NCI-H2227 (cell line): ENCODE measurements around the gene KRT79.
A peak's percentile ranks its signal among the peaks of the same experiment; 100 is the strongest.

ENCODE experiments used
- DNase-seq: peaks from one replicate; lab custom pipeline; 2025; ENCODE audit not compliant: unreplicated experiment; lab: John Stamatoyannopoulos, UW

Gene KRT79

DNA sequence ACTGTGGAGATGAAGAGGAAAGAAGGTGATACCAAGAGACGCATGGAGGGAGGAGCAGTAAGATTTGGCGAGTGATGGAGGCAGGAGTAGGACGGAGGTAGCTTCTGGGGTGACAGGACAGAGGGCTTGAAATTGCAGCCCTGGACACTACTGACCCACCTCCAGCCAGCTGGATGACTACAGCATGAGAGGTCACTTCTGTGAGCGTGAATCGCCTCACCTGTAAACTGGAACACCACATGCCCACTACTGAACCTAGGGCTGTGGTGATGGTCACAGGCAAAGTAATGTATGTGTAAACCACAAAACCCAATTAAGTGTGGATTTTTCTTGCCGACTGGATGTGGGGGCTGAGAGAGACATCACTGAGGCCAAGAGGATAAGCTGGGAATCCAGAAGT, 13.6 kb downstream of the KRT79 start:
- DNase-seq: no peak

DNA sequence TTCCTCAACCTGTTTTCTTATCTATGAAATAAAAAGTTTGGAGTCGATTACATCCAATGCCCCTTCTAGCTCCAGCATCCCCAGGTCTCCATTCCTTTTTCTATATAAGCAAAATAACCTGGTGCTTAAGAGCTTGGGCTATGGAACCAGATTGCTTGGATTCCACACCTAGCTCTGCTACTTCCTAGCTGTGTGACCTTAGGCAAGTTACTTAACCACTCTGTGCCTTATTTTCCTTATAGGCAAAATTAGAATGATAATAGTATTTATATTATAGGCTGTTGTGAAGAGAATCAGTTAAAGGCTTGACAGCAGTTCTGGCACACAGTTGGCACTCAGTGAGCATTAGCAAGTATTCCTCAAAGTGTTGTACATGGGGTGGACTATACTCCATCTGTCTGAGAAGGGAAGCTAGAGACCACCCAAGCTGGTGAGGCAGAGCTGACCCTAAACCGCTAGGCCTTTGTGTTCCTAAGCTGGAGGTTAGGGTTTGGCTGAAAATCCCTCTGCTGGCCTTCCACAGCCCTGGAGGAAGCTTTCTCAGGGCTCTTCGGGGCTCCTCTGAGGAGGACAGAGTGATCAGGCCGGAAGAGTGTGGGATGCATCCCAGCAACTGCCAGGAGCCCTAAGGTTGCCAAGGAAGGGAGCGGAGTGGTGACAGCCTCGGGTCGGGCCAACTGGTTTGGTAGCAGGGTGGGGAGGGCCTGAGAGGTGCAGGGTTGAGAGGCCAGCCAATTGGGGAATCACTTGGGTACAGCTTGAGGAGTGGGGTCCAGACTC, 14.2 kb downstream of the KRT79 start:
- DNase-seq: no peak

DNA sequence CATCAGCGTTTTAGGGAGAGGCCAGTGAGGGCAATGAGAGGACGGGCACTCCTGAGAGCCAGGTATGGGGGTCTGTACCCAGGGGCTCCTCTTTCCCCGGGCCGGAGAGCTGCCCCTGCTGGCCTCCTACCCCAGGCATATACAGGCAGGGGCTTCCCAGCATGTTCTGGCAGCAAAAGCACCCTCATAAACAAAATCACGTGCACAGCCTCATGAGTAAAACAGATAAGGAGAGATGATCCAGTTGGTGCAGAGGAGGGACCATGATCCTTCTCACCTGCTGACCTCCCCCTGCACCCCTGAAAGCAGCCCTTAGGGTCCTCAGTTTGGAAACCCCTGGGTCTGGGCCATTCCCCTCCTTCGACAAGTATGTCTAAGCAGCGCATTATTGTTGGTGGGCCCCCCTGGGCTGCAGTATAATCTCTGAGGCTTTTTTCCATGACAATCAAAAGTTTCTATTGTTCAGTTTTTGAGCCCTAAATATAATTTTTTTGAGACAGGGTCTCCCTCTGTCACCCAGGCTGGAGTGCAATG, 15.2 kb downstream of the KRT79 start:
- no peak for DNase-seq

DNA sequence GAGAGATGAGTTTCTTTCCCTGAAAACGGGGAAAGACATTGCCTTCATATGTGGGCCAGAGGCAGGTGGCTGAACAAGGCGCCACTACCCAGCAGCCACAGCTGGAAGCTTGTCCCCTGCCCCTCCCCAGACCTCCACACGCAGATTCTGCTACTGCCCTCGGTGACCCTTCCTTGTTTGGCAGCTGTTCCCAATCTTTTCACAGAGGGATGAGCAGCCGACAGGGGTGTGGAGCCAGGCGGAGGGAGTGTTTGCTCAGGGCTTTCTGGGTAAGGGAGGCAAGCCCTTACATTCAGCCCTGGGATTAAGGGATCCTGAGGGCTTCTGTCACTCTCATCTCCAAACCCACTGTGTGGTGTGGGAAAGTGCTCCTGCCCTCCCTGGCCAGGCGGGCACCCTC, 15.7 kb downstream of the KRT79 start:
- DNase-seq: peak; percentile 60

DNA sequence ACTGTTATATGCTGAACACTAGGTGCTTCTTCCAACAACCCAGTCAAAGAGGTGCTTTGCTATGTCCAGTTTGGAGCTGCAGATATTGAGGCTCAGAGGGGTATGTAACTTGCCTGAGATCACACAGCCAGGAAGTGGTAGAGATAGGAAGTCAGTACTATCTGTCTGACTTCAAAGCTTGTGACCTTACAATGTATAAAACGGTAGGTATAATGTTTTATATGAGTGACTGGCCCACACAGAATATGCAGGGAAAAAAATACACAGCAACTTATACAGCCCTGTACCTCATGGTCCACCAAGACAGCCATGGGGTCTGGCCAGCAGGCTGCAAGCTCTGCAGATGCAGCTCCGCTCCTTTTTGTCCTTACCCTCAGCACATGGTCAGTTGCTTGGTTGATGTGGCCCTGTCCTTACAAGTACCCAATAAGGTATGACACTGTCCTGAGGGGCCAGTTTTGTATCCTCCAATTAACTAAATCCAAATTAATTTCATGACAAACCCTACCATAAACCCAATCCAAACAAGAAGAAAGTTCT, 16.3 kb downstream of the KRT79 start:
- no peak for DNase-seq

DNA sequence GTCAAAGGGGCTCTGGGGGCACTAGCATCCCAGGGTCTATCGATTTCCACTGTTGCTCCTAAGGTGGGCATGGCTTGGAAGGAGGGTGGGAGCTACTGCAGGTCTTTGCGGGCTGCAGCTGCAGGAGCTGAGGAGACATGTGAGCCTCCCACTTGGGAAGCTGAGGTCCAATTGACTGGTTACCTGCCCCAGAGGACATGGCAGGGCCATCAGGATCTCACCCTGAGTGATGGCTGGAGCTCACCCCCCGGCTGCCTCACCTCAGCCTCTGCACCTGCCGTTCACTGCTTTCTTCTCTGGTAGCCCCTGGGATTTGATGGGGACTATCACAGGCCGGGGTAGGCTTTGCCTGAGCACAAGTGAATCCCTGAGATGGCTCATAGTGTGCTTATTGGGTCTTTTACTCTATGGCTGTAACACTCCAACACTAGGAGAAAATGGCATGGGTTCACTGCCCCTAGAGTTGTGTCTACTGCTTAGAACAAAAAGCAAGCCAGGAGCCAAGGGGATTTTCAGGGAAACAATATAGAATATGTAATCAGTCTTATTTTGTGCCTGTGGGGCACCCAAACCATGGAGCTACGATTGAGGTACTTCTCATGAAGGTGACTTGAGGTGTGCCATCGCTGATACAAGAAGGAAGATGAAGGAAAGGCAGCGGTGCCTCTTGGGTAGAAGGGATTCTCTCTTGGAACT, 17.0 kb downstream of the KRT79 start:
- DNase-seq: no peak

DNA sequence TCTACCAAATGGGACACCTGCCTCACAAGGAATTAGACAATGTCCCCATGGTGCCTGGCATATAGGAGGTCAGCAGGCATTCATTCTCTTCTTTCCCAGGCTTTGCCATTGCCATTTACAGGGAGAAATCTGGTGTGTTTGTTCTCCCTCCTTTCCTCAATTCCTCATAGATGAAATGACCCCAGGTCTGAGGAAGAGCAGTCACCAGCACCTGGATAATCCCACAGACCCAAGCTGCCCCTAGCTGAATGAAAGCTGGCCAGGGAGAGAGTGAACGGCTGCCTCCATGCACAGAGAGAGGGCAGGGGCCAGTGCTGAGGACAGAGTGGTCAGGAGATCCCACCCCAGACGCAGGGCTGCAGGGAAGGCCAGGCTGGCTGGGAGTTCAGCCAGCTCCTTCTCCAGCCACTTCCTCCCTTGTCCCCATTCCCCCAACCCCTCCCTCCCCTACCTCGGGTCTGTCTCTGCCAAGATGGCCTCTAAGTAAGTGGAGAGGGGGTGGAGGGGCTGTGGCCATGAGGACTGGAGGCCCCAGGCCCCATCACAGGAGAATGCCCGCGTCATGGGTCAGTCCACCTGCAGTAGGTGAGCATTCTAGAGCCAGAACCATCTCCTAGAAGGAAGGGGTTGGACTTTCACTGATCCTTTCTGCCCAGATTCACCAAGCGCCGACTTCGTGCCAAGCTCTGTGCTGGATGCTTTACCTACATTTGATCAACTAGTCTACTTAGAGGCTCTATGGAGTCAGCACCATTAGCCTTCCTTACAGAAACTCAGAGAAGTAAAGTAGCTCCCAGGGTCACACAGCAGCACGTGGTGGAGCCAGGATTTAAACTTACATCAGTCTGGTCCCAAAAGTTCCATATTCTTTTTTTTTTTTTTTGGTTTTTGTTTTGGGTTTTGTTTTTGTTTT, 18.2 kb downstream of the KRT79 start:
- DNase-seq: no peak

DNA sequence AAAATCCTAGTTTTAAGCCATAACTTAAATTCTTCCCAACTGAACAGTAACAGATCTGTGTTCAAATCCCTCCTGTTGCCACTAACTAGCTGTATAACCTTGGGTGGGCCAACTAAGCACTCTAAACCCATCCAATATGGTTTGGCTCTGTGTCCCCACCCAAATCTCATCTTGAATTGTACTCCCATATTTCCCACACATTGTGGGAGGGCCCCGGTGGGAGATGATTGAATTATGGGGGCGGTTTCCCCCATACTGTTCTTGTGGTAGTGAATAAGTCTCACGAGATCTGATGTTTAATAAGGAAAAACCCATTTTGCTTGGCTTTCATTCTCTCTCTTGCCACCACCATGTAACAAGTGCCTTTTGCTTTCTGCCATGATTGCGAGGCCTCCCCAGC, 18.9 kb downstream of the KRT79 start:
- no peak for DNase-seq

DNA sequence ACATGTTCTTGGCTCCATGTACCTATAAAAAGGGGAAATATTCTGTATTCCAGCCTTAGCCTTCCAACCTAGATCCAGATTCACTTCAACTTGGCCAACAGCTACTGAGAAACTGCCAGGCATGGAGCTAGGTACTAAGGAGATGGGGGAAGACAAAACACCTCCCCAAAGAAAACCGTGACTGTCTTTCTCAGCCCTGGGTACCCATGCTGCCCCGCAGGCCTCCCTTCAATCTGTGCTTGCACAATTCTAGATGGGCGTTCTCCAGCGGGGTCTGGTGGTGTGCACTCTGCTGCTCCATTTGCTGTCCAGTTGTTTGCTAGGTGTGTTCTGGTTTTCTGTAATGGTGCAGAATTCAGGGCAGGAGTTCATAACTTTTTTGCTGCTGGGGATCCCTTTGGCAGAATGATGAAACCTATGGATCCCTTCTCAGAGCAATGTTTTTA, 19.4 kb downstream of the KRT79 start:
- DNase-seq: no peak

DNA sequence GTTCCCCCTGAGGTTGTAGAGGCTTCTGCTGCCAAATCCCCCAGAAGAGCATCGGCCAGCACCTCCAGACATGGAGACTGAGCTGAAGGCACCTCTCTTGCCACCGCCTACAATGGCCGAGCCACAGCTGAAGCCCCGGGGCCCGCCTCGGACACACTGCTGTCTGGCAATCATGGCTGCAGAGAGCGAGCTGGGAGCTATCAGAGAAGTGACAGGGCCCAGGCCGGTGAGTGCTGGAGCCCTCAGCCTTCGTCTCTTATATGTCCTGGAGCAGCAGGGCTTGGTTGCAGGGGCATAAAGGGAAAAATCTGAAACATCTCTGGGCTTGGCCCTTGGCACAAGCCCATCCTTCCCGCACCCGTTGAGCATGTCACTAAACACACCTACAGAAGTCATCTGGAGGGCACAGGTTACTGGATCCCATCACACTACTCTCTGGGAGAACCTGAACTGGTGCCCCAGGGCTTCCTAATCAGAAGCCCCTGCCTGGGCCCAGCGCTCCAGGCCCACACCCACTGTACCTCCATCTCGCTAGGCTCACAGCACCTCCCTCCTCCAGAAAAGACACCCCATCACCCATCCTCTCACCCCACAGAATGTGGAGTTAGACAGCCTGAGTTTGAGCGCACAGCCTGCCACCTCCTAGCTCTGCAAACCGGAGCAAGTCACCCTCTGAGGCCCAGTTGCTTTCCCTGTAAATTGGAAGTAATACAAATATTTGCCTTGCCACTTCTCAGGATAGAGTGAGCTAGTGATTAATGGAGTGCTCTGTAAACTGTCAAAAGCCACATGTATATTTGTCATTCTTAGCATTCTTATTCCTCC, 20.0 kb downstream of the KRT79 start, which contains the start of gene KRT4:
Gene KRT4 (minus strand): TSS at position 232 of the 825 bp plus-strand sequence. CDS start 58 bp downstream, at position 174.
- DNase-seq: no peak

DNA sequence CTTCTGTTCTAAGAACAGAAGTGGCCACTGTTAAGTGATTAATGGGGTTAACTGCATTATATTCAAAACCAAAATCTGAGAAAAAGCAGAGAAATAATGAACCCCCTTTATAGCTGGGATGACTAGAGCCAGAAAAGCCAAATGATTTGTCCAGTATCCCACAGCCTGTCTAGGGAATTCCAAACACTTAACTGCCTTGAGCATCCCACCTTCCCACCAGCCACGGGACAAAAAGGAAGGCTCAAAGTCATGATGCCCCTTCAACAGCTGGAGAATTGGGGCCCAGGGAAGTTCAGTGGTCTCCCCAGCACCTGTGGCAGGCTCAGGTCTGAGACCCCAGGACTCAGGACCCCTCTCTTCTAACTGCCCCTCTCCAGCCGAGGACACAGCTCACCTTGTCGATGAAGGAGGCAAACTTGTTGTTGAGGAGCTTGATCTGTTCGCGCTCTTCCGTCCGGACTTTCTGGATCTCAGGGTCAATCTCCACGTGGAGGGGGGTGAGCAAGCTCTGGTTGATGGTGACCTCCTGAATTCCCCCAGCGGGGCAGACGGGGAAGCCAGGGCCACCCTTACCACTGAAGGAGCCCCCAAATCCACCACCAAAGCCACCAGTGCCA, 20.8 kb downstream of the KRT79 start:
- DNase-seq: no peak

DNA sequence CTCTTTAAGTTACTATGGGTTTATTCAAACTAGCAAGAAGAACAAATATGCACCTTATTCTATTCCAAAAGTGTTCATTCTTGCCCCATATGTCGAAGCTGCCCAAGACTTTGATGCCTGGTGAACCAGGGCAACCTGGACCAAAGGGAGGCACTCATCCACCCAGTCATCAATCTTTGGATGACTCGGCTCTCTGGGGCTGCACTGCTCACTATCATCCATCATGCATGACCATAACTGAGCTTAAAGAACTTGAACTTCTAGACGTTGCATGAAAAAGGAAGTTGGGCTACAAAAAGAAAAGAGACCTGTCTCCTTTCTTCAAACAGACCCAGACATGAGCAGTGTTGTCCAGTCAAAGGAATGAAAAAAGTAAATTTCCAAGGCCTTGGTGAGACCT, 21.4 kb downstream of the KRT79 start:
- DNase-seq: no peak

DNA sequence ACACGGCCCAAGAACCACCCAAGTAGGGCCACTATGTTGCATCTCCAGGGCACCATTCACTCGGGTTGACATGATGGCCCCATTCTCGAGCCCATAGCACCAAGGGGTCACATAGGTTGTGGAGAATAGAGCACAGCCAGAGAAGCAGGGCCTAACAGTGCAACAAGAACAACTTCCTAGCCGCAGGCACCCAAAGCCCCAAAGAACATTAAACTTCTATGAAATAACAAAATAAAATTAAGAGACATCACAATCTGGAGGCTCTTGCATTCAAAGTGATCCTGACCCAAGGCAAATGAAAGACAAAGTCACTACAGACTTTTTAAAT, 22.1 kb downstream of the KRT79 start:
- no peak for DNase-seq

DNA sequence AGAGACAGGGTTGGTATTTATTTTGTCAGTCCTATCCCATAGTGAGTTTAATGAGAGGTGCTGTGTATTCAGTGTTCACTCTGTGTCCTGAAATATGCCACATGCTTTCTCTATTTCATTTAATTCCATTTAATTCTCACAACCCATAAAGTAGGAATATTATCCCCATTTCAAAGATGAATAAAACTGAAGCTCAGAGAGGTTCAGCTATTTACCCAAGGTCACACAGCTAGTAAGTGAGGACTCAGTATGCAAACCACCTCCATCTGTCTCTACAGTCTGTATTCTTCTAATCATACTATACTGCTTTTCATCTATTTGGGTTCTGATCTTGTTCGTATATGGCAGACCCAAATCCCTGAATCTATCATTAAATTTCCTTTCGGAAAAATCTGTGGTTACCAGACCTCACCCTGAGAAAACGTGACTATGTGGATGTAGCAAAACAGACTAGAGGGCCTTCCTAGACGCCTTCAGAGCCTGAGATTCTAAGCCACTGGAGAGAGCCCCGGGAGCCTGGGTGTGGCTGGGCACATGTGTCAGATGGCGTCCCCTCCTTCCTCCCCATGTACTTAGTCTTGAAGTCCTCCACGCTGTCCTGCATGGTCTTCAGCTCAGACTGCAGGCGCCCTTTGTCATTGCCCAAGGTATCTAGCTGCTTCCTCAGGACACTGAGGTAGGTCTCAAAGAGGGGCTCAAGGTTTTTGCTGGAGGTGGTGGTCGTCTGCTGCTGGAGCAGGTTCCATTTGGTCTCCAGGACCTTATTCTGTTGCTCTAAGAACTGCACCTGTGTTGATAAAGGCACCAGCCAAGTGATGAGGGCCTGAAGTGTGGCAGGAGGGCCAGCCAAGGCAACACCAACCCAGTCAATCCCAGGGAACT, 22.7 kb downstream of the KRT79 start:
- no peak for DNase-seq

DNA sequence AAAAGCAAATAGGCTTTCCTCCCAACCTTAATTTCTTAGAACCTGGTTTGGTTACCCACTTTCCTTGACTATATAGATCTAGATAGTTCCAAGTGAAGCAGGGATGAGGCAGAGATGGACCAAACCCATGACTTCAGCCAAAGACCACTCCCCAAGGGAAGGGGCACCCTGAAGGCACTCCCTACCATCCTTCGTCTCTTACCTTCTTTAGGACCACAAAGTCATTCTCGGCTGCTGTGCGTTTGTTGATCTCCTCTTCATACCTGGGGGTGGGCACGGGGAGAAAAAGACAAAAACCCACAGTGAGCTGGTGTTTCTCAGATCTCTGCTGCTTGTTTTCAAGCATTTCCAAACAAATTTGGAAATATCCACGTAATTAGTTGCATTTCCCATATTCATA, 23.6 kb downstream of the KRT79 start:
- DNase-seq: no peak

DNA sequence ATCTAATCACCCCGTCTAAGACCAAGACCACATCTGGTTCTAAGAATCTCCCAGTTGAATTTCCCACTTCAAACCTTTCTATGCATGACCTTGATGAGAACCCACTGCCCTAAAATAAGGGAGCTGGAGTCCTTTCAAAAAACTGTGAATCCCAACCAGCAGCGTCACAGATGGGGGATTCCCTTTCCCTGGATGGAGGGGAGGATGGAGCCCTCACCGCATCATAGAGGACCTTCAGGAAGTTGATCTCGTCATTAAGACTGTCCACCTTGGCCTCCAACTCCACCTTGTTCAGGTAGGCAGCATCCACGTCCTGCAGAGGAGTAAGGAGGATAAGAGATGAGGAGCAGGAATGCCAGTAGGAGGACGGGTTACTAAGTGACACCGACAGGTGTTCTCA, 24.9 kb downstream of the KRT79 start:
- DNase-seq: no peak

DNA sequence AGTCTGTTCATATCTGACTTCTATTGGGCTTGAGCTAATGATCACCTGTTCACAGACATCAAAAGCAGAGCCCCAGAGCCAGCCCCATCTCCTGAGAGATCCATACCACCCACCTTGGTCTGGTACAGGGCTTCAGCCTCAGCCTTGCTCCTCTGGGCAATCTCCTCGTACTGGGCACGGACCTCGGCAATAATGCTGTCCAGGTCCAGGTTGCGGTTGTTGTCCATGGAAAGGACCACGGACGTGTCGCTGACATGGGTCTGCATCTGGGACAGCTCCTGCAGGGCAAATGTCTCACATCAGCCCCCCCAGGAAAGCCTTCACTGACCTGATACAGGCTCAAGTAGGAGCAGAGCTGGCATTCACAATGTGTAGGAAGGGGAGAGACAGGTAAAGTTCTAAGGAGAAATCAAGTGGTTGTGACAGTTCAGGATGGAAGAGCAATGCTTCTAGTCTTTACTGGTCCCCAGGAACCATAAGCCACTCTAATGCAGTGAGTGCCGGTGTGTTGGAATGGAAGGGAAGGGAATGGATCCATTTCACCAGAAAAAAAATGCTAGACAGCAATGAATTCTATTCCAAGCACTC, 25.4 kb downstream of the KRT79 start:
- DNase-seq: no peak
